HG03280 (cell line): Measurements from ENCODE around the gene TTLL3.
"Not testable (repeated sequence)": the region's sequence is repeated elsewhere in the genome, so short reads cannot be mapped to it uniquely, and the experiment has no call there.

ENCODE experiments used
- ATAC-seq: cut with Tn5 transposase; IDR thresholded peaks from one replicate; pipeline ENCODE4 v1.9.1; 2021; ENCODE audit warnings: mild to moderate bottlenecking, moderate library complexity; ENCODE audit not compliant: unreplicated experiment

The TTLL3 gene

DNA sequence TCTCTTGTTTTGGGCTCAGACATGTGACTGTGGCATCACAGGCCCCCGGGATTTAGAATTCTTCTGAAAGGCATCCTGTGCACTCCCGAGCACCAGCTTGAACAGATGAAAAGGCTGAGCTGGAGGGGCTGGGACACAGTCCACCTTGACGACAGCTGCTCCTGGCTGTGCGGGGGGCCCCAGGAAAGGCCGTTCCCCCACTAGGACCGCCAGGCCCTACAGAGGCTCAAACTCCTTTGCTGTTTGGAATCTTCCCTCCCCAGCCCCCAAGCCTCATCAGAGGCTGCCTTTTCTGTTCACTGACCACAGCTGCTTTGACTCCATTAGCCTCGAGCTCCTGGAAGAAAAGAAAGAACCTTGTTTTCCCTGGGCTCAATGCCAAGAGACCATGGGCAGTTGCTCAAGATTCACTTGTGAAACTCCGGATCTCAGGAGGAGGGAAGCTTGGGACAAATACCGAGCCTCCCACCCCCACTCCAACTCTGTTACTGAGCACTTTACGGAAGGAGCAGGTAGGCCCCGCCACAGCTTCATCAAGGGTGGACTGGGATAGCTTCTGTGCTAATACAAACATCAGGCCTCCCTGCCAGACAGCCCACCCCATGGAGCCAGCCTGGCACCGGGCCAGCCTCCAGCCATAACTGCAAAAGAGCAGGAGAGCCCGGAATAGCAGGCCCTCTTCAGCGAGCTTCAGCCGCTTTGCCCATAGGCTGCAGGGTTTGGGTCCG lies 54.3 kb downstream of the TTLL3 start:
- ATAC-seq = no peak

DNA sequence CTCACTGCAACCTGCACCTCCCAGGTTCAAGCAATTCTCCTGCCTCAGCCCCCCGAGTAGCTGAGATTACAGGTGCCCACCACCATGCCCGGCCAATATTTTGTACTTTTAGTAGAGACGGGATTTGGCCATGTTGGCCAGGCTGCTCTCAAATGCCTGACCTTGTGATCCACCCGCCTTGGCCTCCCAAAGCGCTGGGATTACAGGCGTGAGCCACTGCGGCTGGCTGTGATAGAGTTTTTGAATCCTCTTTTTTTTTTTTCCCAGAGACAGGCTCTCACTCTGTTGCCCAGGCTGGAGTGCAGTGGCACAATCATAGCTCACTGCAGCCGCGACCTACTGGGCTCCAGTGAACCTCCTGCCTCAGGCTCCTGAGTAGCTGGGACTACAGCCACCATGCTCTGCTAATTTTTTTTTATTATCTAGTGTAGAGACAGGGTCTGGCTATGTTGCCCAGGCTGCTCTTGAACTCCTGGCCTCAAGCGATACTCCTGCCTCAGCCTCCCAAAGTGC lies 55.1 kb downstream of the TTLL3 start:
- ATAC-seq = not testable (repeated sequence)

DNA sequence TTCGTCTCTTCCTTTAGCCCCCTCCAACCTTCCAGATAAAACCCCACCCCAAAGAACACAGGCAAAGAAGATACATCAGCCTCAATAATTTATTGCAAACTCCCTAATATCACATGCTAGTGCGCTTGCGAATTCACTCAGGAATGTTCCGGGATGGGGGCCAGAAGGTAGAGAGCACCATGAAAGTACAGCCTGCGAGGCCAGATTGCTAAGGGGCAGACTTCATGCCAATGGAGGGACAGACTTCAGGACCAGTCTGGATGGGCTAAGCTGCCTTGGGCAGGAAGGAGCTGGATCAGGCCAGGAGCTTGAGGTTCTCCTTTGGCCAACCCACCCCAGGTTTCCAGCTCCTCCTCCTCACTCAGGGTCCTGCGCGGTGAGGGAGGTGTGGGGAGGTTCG lies 56.6 kb downstream of the TTLL3 start:
- ATAC-seq = no peak

DNA sequence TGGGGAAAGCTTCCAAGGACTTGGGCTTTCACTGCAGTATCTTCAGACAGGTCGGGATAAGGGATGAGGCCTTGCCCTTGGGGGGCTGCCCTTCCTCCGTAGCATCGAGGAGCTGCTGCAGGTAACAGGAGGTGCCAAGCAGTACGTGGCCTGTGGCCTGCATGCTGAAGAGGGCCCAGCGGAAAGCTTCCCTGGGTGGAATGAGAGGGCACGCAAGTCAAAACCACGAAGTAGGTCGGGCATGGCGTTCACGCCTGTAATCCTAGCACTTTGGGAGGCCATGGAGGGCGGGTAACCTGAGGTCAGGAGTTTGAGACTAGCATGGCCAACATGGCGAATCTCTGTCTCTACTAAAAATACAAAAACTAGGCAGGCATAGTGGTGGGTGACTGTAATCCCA lies 57.0 kb downstream of the TTLL3 start:
- ATAC-seq = no peak

DNA sequence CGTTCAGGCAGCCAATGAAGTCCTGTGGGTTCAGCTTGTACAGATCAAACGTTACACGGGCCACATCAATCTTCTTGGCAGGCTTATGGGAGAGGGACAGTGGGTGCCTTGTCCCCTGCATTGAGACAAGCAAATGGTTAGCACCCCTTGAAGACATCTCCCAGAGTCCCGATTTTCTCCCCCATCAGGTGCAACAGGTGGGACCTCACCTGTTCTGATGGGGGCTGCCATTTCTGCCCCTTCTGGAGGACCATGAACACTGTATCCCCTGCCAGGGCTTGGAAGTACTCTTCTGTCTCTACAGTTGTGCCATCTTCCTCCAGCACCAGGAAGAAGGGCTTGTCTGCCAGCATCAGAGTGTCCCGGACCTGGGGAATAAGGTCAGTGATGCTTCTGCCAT lies 59.9 kb downstream of the TTLL3 start:
- no peak for ATAC-seq

DNA sequence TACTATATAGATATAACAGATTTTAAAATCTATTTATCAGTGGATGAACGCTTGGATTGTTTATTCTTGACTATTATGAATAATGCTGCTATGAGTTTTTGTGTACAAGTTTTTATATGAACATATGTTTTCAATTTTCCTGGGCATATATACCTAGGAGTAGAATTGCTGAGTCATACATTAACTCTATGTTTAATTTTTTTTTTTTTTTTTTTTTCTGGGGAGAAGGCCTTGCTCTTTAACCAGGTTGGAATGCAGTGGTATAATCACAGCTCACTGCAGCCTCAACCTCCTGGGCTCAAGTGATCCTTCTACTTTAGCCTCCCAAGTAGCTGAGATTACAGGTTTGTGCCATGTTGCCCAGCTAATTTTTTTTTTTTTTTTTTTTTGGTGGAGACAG lies 60.9 kb downstream of the TTLL3 start:
- ATAC-seq = no peak

DNA sequence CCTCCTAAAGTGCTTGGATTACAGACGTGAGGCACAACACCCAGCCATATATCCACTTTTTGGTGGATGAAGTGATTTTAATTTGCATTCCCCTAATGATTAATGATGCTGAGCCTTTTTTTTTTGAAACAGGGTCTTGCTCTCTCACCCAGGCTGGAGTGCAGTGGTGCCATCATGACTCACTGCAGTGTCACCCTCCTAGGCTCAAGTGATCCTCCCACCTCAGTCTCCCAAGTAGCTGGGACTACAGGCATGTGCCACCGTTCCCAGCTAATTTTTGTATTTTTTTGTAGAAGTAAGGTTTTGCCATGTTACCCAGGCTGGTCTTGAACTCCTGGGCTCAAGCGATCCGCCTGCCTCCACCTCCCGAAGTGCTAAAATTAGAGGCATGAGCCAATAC lies 62.0 kb downstream of the TTLL3 start:
- not testable (repeated sequence) for ATAC-seq

DNA sequence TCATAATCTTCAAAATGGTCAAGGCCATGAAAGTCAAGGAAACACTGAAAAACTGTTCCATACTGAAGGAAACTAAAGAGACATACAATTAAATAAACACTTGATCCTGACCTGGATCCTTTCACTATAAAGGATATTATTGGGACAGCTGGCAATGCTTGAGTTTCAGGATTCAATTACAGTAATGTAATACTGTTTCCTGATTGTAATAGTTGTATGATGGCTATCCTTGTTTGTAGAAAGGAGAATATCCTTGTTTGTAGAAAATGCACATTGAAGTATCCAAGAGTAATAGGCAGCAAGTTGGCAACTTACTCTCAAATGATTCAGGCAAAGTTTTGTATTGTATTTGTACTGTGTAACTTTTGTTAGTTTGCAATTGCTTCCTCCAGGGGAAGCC lies 65.4 kb downstream of the TTLL3 start:
- ATAC-seq = no peak

DNA sequence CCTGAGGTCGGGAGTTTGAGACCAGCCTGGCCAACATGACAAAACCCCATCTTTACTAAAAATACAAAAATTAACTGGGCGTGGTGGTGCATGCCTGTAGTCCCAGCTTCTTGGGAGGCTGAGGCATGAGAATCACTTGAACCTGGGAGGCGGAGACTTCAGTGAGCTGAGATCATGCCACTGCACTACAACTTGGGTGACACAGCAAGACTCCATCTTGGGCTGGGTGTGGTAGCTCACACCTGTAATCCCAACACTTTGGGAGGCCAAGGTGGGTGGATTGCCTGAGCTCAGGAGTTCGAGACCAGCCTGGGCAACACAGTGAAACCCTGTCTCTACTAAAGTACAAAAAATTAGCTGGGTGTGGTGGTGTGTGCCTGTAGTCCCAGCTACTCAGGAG lies 66.2 kb downstream of the TTLL3 start:
- ATAC-seq = not testable (repeated sequence)

DNA sequence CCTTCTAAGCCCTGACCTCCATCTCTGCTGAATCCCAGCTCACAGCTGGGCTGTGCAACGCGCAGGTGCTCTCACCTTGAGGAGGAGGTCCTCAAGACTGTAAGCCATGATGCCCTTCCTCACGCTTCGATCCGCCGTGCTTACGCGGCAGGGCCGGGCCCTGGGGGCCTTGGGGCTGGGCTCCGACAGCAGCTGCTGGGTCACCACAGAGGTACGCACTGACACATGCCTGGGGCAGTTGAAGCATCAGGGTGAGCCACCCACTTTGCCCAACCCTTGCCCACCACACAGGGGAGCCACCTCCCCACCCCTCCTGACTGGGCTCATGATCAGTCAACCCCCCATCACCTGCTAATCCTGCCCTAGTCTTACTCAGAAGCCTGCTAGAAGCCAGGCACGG lies 66.9 kb downstream of the TTLL3 start:
- ATAC-seq = no peak

DNA sequence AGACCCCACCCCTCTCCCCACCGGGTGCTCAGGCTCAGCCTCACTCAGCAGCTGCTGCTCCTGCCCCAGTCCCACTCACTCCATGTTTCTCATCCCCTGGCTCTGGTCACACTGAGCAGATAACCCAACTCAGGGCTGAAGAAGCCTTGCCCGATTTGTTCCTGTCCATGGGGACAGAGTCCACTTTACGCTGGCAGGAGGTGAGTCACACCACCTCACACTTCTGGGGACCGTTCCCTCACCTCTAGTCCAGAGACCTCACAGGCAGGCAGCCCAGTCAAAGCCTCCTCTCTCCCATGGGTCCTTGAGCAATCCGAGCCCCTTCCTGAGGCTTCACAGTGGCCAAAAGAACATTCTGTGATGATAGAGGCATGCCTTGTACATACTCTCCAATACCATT lies 68.6 kb downstream of the TTLL3 start:
- no peak for ATAC-seq

DNA sequence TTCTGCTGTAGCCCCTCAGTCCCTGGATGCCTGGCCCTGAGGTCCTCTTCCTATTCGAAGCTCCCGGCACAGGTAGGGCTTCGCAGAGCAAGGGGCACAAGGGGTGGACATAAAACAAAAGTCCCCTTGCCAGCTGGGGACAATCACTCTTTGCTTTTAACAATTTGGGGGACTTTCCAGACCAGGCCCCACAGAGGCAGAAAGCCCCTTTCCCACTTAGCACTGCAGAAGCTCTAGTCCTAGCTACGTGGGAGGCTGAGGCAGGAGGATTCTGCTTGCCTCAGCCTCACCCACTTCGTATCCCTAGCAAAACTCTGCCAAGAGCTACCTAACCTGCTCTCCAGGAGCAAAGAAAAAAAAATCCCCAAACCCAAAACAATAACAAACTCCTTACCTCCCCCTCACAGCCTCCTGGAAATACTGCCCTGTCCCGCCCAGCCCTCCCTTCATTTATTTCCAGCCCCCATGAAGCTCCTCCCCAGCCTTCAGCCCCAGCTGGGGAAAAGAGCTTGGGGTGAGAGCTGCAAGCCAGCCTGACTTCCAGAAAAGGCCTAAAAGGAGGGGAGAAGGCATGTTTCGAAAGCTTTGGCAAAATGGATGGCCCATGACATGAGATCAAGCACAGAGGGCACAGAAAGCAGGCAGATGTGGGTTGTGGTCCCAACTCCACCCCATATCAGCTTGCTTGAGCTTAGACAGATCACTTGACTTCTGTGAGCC lies 69.9 kb downstream of the TTLL3 start, which contains the start of gene CIDEC:
TSS of gene CIDEC (minus strand) at position 424 of the 720 bp plus-strand sequence. CDS start 1,767 bp downstream, outside the sequence.
- no peak for ATAC-seq

DNA sequence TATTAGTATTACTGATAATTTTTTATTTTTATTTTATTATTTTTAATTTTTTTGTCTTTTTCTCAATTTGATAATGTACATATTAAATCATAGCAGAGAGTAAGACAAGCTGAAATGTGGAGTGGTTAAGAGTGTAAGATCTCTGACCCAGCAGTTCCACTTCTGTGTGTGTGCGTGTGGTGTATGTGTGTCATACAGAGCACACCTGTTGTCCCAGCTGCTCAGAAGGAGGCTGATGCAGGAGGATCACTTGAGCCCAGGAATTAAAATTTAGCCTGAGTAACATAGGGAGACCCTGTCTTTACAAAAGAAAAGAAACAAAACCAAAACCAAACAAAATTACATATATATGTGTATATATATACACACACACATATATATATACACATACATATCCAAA lies 71.4 kb downstream of the TTLL3 start:
- ATAC-seq = no peak

DNA sequence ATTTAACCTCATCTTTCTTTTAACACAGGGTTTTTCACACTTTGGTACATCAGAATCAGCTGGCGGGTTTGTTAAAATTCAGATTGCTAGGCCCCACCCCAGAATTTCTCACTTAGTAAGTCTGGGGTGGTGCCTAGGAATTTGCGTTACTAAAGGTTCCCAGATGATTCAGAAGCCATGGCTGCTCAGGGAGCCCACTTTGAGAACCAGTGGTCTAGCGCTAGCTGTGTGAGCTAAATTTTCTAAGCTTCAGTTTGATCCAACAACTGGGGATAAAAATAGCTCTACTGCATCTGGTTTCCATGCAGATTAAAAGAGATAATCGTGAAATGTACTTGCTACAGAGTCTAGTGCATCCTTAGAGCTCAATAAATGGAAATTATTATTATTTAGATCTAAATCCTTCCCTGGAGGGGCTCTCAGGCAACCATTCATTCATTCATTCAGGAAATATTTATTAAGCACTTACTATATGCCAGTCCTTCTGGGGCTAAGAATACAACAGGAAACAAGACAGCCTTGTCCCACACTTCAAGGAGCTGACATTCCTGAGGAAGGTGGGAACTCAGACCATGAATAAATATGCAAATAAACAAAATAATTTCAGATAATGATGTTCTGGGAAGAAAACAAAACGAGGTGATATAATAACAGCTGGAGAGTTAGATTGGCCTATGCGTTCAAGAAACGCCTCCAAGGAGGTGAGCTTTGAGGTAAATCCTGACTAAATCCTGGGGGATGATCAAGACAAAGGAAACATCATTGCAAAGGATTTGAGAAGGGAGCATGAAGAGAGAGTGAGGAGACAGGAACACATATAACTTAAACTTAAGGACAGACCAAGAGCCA lies 73.9 kb downstream of the TTLL3 start:
- no peak for ATAC-seq

DNA sequence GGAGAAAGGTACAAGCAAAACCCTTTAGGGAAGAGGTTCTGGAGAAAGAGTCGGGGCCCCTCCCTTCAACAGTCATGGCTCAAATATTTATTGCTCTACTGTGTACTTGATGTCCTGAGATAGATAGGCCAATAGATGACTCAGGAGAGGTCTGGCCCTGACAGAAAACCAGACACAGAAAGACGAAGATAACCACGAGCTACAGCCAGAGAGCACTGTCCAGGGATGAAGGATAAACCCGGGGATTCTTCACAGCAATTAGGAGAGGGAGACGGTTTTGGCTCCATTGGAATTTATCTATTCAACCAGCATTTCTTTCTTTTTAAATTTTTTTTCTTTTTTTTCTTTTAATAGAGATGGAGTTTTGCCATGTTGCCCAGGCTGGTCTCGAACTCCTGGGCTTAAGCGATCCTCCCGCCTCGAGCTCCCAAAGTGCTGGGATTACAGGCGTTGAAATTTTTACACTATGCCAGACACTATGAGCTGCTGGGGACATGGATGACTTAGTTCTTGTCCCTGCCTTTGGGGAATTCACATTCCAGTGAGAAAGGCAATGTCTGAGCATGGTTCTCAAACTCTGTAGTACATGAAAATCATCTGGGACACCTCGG lies 74.6 kb downstream of the TTLL3 start:
- no peak for ATAC-seq
